Mesenchymal stem cell (in vitro differentiated cells and primary cell): Measurements from ENCODE around the gene PLEKHA8.

ENCODE experiments used
- DNase-seq: peaks from one replicate; pipeline ENCODE4 v3.0.0-alpha.2; 2013
- H2AFZ ChIP-seq: one replicate; pipeline ENCODE4 v1.6.1; 2013; ENCODE audit warnings: low read depth, mild to moderate bottlenecking, control low read depth, inconsistent platforms, low read length, moderate library complexity
- H2AK5ac ChIP-seq: 2 replicates; pipeline ENCODE4 v1.6.1; 2013; ENCODE audit warnings: low read length, moderate library complexity, mild to moderate bottlenecking, inconsistent platforms; ENCODE audit not compliant: severe bottlenecking
- H2BK120ac ChIP-seq: one replicate; pipeline ENCODE4 v1.6.1; 2013; ENCODE audit warnings: low read depth, mild to moderate bottlenecking, inconsistent platforms, low read length, moderate library complexity
- H2BK12ac ChIP-seq, 2 experiments: one replicate each; pipeline ENCODE4 v1.6.1; 2013; ENCODE audit warnings: inconsistent platforms in 2 of 2, low read length in 2 of 2, mild to moderate bottlenecking in 2 of 2, moderate library complexity in 2 of 2, control low read depth in 1 of 2
- H2BK15ac ChIP-seq: one replicate; pipeline ENCODE4 v1.6.1; 2013; ENCODE audit warnings: mild to moderate bottlenecking, low read depth, inconsistent platforms; ENCODE audit not compliant: poor library complexity, severe bottlenecking
- H2BK5ac ChIP-seq: 2 replicates; pipeline ENCODE4 v1.6.1; 2013; ENCODE audit warnings: low read depth, mild to moderate bottlenecking, low read length, control low read depth, inconsistent platforms; ENCODE audit not compliant: poor library complexity, severe bottlenecking
- H3K14ac ChIP-seq, 2 experiments: one replicate each; pipeline ENCODE4 v1.6.1; 2013; ENCODE audit warnings: inconsistent platforms in 2 of 2, low read length in 2 of 2, control low read depth in 1 of 2, mild to moderate bottlenecking in 1 of 2, moderate library complexity in 1 of 2
- H3K18ac ChIP-seq, 2 experiments: one replicate each; pipeline ENCODE4 v1.6.1; 2013; ENCODE audit warnings: inconsistent platforms in 2 of 2, low read length in 2 of 2, control low read depth in 1 of 2, low read depth in 1 of 2, mild to moderate bottlenecking in 1 of 2
- H3K23ac ChIP-seq, 2 experiments: one replicate each; pipeline ENCODE4 v1.6.1; 2013; ENCODE audit warnings: inconsistent platforms in 2 of 2, low read length in 2 of 2, mild to moderate bottlenecking in 2 of 2, moderate library complexity in 2 of 2, control low read depth in 1 of 2
- H3K27ac ChIP-seq: 2 replicates; pipeline ENCODE4 v1.5.1; 2013; ENCODE audit warnings: mild to moderate bottlenecking, moderate library complexity, low read length, control low read depth, inconsistent platforms; ENCODE audit not compliant: poor library complexity, severe bottlenecking
- H3K27me3 ChIP-seq, 2 experiments: 2 replicates each; pipeline versions ENCODE4 v1.6.1 to v1.7.0; 2013; ENCODE audit warnings: low read length in 2 of 2, mild to moderate bottlenecking in 2 of 2, moderate library complexity in 2 of 2, control low read depth in 1 of 2, inconsistent platforms in 1 of 2; ENCODE audit not compliant: control insufficient read depth in 1 of 2, insufficient read depth in 1 of 2
- H3K36me3 ChIP-seq, 2 experiments: 2 replicates each; pipeline versions ENCODE4 v1.6.1 to v1.7.0; 2013; ENCODE audit warnings: low read length in 2 of 2, control low read depth in 1 of 2, inconsistent platforms in 1 of 2, low read depth in 1 of 2, mild to moderate bottlenecking in 1 of 2; ENCODE audit not compliant: insufficient read depth in 2 of 2, control insufficient read depth in 1 of 2
- H3K4ac ChIP-seq, 2 experiments: one replicate each; pipeline ENCODE4 v1.6.1; 2013; ENCODE audit warnings: inconsistent platforms in 2 of 2, low read length in 2 of 2, mild to moderate bottlenecking in 2 of 2, moderate library complexity in 2 of 2, control low read depth in 1 of 2, low read depth in 1 of 2
- H3K4me1 ChIP-seq: 2 replicates; pipeline ENCODE4 v1.6.1; 2013; ENCODE audit warnings: low read depth, low read length, control low read depth; ENCODE audit not compliant: control insufficient read depth, insufficient read depth
- H3K4me2 ChIP-seq: 2 replicates; pipeline ENCODE4 v1.6.1; 2013; ENCODE audit warnings: low read length, mild to moderate bottlenecking, inconsistent platforms; ENCODE audit not compliant: poor library complexity, severe bottlenecking
- H3K4me3 ChIP-seq, 2 experiments: 2 replicates each; pipeline versions ENCODE4 v1.5.1 to v1.7.0; 2013; ENCODE audit warnings: low read length in 2 of 2, mild to moderate bottlenecking in 2 of 2, control low read depth in 1 of 2, low read depth in 1 of 2; ENCODE audit not compliant: insufficient read depth in 1 of 2
- H3K79me1 ChIP-seq: replicated peaks from 2 replicates; pipeline ENCODE4 v1.6.1; 2013; ENCODE audit warnings: mild to moderate bottlenecking, control low read depth, low read length, inconsistent platforms; ENCODE audit not compliant: poor library complexity, severe bottlenecking
- H3K9ac ChIP-seq: 2 replicates; pipeline ENCODE4 v1.7.0; 2013; ENCODE audit warnings: mild to moderate bottlenecking, low read length, moderate library complexity
- H3K9me3 ChIP-seq: 2 replicates; pipeline ENCODE4 v1.7.0; 2013; ENCODE audit warnings: mild to moderate bottlenecking, low read length; ENCODE audit not compliant: control insufficient read depth
- H4K8ac ChIP-seq: one replicate; pipeline ENCODE4 v1.6.1; 2013; ENCODE audit warnings: inconsistent platforms, mild to moderate bottlenecking, low read length, moderate library complexity
- H4K91ac ChIP-seq: one replicate; pipeline ENCODE4 v1.6.1; 2013; ENCODE audit warnings: mild to moderate bottlenecking, low read length, inconsistent platforms
- WGBS: methylation state at CpG from one replicate; pipeline ENCODE4 v1.1.7; 2013; ENCODE audit warnings: mixed read lengths; 5-methylcytosine and 5-hydroxymethylcytosine counted together

PLEKHA8 gene

DNA sequence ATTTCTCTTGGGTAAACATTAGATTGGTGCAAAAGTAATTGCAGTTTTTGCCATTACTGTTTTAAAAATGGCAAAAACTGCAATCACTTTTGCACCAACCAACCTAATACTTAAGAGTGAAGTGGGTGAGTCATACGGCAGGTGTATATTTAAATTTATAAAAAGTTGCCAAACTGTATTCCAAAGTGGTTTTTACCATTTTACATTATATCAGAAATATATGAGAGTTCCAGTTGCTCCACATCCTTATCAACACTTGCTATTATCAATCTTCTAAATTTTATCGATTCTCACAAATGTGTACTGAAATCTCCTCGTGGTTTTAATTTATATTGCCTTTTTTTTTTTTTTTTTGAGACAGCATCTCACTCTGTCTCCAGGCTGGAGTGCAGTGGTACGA lies 35.1 kb upstream of the PLEKHA8 start:
- Histone ChIP-seq H3K9me3 (peaks cover 16% of the 10 kb centered on the region), H2AK5ac (no peak overlapping the region), H4K91ac (no peak overlapping the region), H3K23ac (no peak overlapping the region), H3K4me3 (no peak overlapping the region), H2BK15ac (no peak overlapping the region), H3K79me1 (peaks cover 10% of the 10 kb centered on the region), H2BK12ac (no peak overlapping the region), H3K14ac (no peak overlapping the region), H3K27ac (no peak overlapping the region), H3K9ac (no peak overlapping the region), H3K4me2 (no peak overlapping the region), H2AFZ (no peak overlapping the region), H4K8ac (no peak overlapping the region), H3K4me1 (peaks cover 6% of the 10 kb centered on the region), H2BK5ac (no peak overlapping the region), H3K4ac (no peak overlapping the region), H2BK120ac (no peak overlapping the region), H3K27me3 (no peaks in the 10 kb centered on the region), H3K18ac (no peak overlapping the region), H3K36me3 (peaks cover 0 to 2% of the 10 kb centered on the region in 2 experiments)
- WGBS, result 98% methylated on average over 2 of the region's 4 CpGs
- DNase-seq, result no peak

DNA sequence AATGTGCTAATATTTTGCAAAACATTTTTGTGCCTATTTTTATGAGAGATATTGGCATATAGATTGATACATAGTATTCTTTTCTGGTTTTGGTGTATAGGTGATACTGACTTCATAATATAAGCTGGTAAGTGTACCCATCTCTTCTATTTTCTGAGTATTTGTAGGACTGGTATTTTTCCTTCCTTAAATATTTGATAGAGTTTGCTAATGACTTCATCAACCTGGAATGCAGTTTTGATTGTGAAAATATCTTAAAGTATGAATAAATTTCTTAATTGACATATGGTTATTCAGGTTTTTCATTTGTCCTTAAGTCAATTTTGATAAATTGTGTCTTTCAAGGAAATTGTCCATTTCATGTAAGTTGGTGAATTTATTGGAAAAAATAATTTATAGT lies 32.6 kb upstream of the PLEKHA8 start:
- Histone ChIP-seq H2AFZ (no peak overlapping the region), H2BK12ac (no peak overlapping the region), H3K4me3 (no peak overlapping the region), H3K27ac (no peak overlapping the region), H4K91ac (no peak overlapping the region), H3K79me1 (peaks cover 7% of the 10 kb centered on the region), H3K4ac (no peak overlapping the region), H3K23ac (no peak overlapping the region), H3K9me3 (peaks cover 16% of the 10 kb centered on the region), H2AK5ac (no peak overlapping the region), H2BK15ac (no peak overlapping the region), H2BK120ac (no peak overlapping the region), H3K27me3 (no peaks in the 10 kb centered on the region), H3K9ac (no peak overlapping the region), H2BK5ac (no peak overlapping the region), H3K36me3 (peaks cover 0 to 2% of the 10 kb centered on the region in 2 experiments), H3K18ac (no peak overlapping the region), H3K4me2 (no peak overlapping the region), H3K14ac (no peak overlapping the region), H3K4me1 (no peaks in the 10 kb centered on the region), H4K8ac (no peak overlapping the region)
- DNase-seq, result no peak

DNA sequence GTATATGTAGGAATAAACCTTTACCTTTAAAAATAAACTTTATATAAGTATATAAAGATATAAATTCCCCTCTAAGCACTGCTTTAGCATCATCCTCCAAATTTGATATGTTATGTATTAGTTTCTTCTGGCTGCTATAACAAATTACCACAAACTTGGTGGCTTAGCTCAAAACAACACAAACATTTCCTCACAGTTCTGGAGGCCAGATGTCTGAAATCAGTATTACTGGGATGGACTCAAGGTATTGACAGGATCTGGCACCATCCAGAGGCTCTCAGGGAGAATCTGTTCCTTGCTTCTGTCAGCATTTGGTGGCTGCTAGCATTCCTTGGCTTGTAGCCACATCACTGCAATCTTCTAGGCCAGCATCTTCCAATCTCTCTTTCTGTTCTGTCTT lies 31.9 kb upstream of the PLEKHA8 start:
- no peak overlapping the region for H4K8ac ChIP-seq
- H2BK5ac ChIP-seq, result no peak overlapping the region
- peaks cover 16% of the 10 kb centered on the region for H3K9me3 ChIP-seq
- H3K79me1 ChIP-seq, result peaks cover 7% of the 10 kb centered on the region
- no peak overlapping the region for H3K27ac ChIP-seq
- no peak for DNase-seq
- no peak overlapping the region for H3K4me3 ChIP-seq
- H3K23ac ChIP-seq, result no peak overlapping the region
- H3K4me2 ChIP-seq, result no peak overlapping the region
- H4K91ac ChIP-seq, result no peak overlapping the region
- H3K4ac ChIP-seq, result no peak overlapping the region
- H2BK120ac ChIP-seq, result no peak overlapping the region
- no peak overlapping the region for H3K18ac ChIP-seq
- H3K36me3 ChIP-seq, result peaks cover 0 to 2% of the 10 kb centered on the region in 2 experiments
- no peak overlapping the region for H2AFZ ChIP-seq
- H3K14ac ChIP-seq, result no peak overlapping the region
- H2AK5ac ChIP-seq, result no peak overlapping the region
- no peak overlapping the region for H2BK15ac ChIP-seq
- H3K27me3 ChIP-seq, result no peaks in the 10 kb centered on the region
- H2BK12ac ChIP-seq, result no peak overlapping the region
- H3K9ac ChIP-seq, result no peak overlapping the region
- no peaks in the 10 kb centered on the region for H3K4me1 ChIP-seq

DNA sequence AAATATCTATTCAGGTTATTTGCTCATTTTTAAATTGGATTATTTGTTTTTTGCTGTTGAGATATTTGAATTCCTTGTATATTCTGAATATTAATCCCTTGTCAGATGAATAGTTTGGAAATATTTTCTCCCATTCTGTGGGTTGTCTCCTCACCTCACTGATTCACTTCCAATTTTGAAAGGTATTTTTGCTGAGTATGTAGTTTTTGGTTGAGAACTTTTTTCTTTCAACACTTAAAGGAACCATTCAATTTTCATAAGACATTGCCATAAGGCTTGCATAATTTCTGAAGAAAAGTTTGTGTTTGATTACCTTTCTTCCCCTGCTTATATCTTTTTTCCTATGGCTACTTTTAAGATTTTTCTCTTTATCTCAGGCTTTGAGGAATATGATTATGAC lies 29.7 kb upstream of the PLEKHA8 start:
- H3K9ac ChIP-seq, result no peak overlapping the region

More for the DNA sequence above, 29.7 kb upstream of the PLEKHA8 start:
- no peak overlapping the region for H2AFZ ChIP-seq
- no peak overlapping the region for H2BK5ac ChIP-seq
- H2BK15ac ChIP-seq, result no peak overlapping the region
- no peak overlapping the region for H3K23ac ChIP-seq
- no peak overlapping the region for H2BK120ac ChIP-seq
- no peaks in the 10 kb centered on the region for H3K4me1 ChIP-seq
- H3K4me2 ChIP-seq, result no peak overlapping the region
- no peak overlapping the region for H2BK12ac ChIP-seq
- H2AK5ac ChIP-seq, result no peak overlapping the region
- H3K27me3 ChIP-seq, result no peaks in the 10 kb centered on the region
- no peak overlapping the region for H4K8ac ChIP-seq
- H3K36me3 ChIP-seq, result no peaks in the 10 kb centered on the region
- no peak overlapping the region for H3K4ac ChIP-seq
- peaks cover 3% of the 10 kb centered on the region for H3K79me1 ChIP-seq
- no peak overlapping the region for H3K14ac ChIP-seq
- H3K18ac ChIP-seq, result no peak overlapping the region
- no peak overlapping the region for H3K27ac ChIP-seq
- no peak for DNase-seq
- no peak overlapping the region for H3K4me3 ChIP-seq
- peaks cover 10% of the 10 kb centered on the region for H3K9me3 ChIP-seq
- H4K91ac ChIP-seq, result no peak overlapping the region
